Activated T-cell treated with anti-CD3 and anti-CD28 coated beads, Interleukin-2, amount 50 U/mL, for 4 hours (primary cell): ENCODE results near the gene TPRA1. TPM values are rescaled to one million over a fixed set of nuclear protein-coding genes. Genes with fewer than 3 reads are reported as not detected.

Experiments used
- ATAC-seq, 2 donors: fragments of 200-7000 bp; cut with Tn5 transposase; one replicate each; pipeline ENCODE4 v1.10.0; 2021
- DNase-seq: peaks from one replicate; pipeline ENCODE4 v3.0.0-alpha.2; 2020
- H3K27me3 Mint-ChIP-seq: one replicate; pipeline ENCODE4 v1.8.0; 2021; ENCODE audit warnings: low read depth, mixed read lengths
- H3K36me3 Mint-ChIP-seq: one replicate; pipeline ENCODE4 v1.8.0; 2022; ENCODE audit warnings: mixed read lengths; ENCODE audit not compliant: insufficient read depth
- H3K4me1 Mint-ChIP-seq: one replicate; pipeline ENCODE4 v1.8.0; 2021; ENCODE audit warnings: low read depth, mixed read lengths
- H3K4me3 Mint-ChIP-seq: one replicate; pipeline ENCODE4 v1.8.0; 2021; ENCODE audit warnings: mild to moderate bottlenecking, moderate library complexity, mixed read lengths
- H3K9me3 Mint-ChIP-seq: one replicate; pipeline ENCODE4 v1.8.0; 2021; ENCODE audit warnings: mixed read lengths
- total RNA-seq, 3 donors: library from RNA; stranded (reverse); gene quantifications; one replicate each; pipeline ENCODE4 v1.2.1, GENCODE V29; 2021

TPRA1 gene
- total RNA-seq = 10 to 100 TPM; 37.8 to 39.2 (median 38.9) TPM

DNA sequence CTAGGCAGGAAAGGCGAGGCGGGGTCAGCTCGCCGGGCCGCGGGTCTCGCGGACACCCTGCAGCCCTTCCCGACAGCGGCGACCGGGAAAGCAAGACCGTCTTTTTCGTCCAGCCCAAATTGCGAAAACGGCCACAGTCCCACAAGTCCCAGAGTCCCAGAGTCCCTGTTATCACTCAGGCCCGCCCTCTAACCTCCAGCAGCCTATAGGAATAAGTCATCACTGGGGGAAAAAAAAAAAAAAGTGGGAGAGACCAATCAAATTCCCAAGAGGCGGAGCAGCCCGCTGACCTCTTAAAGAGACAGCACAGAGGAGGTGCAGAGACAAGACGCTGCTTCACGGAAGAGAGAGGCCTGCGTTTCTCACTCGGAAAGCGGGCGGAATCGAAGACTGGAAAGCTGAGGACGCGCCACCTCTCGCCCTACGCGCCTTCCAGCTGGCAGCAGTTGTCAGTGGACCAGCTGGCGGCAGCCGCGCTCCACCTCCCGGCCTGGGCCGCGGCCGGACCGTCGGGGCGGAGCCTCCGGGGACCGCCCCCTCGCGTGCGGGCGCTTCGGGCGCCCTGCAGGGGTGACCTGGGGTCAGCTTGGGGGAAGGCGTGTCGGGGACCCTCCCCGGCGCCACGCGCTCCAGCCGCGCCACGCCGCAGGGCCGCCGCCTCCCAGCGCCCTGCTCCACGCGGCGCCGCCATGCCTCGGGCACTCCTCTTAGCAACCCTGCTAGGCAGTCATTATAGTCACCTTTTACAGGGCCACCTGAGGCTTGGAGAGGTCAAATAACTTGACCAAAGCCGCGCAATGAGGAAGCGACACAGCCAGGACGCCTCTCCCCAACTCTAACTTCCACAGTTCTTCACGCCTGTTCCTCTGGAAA lies at the start of gene TPRA1:
TSS of gene TPRA1 (minus strand) at position 141 of the 873 bp plus-strand sequence. CDS start 10,587 bp downstream, outside the sequence.
- no peaks in the 10 kb centered on the region for H3K27me3 Mint-ChIP-seq
- ATAC-seq (peak; percentile 82 to 84), DNase-seq (peak; percentile 72)
- H3K9me3 Mint-ChIP-seq = no peaks in the 10 kb centered on the region
- peaks cover 27% of the 10 kb centered on the region for H3K4me1 Mint-ChIP-seq
- peak within 1 kb of the TSS; percentile 92 for H3K4me3 Mint-ChIP-seq
- H3K36me3 Mint-ChIP-seq = no peaks in the 10 kb centered on the region

DNA sequence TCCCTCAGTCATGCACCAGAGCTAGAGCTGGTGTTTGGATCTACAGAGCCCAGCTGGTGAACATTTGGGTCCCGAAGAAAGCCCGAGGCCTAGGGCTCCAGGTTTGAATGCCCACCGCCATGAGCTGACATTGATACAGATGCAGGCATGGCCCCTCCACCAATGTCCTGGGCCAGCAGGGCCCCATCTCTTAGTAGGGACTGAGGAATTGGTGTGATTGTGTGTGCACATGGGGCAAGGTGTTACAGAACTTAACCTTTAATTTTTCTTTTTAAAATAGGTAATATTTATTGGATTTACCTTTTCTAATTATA lies 49.5 kb upstream of the TPRA1 start:
- H3K4me1 Mint-ChIP-seq = peaks cover 8% of the 10 kb centered on the region
- peaks cover 3% of the 10 kb centered on the region for H3K27me3 Mint-ChIP-seq
- no peaks in the 10 kb centered on the region for H3K9me3 Mint-ChIP-seq
- no peaks in the 10 kb centered on the region for H3K36me3 Mint-ChIP-seq
- ATAC-seq (no peak), DNase-seq (no peak)
- no peak overlapping the region for H3K4me3 Mint-ChIP-seq

DNA sequence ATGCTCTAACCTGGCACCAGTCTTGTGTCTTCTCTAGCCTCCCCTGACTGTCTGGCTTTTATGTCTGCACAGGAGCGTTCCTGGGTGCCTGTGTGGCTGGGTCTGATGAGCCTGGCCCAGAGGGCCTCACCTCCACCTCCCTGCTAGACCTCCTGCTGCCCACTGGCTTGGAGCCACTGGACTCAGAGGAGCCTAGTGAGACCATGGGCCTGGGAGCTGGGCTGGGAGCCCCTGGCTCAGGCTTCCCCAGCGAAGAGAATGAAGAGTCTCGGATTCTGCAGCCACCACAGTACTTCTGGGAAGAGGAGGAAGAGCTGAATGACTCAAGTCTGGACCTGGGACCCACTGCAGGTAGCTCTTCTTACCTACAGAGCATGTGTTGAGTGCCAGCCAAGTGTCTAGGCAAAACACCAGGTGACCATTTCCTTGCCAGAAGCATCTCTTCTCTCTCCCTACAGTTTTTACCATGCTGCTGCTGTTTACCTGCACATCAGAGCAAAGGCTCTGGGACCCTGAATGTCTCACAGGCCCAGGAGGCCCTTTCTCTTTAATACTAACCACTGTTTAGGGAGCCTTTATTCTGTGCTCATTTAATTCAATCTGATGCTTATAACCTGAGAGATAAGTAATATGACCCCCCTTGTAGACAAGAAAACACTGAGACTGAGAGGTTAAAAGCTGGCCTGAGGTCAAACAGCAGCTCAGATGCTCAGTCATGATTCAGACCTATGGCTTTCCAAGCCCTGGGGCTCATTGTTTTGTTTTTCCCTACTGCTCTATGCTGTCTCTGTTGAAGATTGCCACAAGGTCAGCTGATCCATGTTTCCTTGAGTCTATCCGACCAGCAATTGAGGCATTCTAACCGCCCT lies 48.9 kb upstream of the TPRA1 start:
- Mint-ChIP-seq H3K27me3 (peaks cover 7% of the 10 kb centered on the region), H3K9me3 (no peaks in the 10 kb centered on the region), H3K36me3 (no peaks in the 10 kb centered on the region), H3K4me1 (peaks cover 8% of the 10 kb centered on the region), H3K4me3 (no peak overlapping the region)
- DNase-seq (no peak), ATAC-seq (no peak)

DNA sequence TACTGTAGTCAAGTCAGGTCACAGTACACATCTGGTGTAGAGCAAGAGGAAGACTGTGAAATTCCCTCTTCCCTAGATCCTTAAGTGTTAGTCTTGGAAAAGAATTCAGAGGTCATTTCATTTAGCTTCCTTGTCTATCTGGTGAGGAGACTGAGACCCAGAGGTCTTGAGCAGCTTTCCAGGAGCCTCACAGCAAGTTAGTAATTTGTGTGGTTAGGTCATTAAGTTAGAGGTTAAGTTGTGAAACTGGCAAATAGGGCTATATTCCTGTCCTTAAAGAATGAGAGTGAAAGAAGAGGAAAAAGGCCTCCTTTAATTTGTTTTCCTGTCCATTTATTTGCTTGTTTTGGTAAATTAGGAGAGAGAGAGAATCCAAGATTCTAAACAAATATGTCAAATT lies 47.4 kb upstream of the TPRA1 start:
- Mint-ChIP-seq H3K27me3 (peaks cover 7% of the 10 kb centered on the region), H3K4me3 (no peak overlapping the region), H3K4me1 (peaks cover 8% of the 10 kb centered on the region), H3K36me3 (no peaks in the 10 kb centered on the region), H3K9me3 (no peaks in the 10 kb centered on the region)
- ATAC-seq (no peak), DNase-seq (no peak)

DNA sequence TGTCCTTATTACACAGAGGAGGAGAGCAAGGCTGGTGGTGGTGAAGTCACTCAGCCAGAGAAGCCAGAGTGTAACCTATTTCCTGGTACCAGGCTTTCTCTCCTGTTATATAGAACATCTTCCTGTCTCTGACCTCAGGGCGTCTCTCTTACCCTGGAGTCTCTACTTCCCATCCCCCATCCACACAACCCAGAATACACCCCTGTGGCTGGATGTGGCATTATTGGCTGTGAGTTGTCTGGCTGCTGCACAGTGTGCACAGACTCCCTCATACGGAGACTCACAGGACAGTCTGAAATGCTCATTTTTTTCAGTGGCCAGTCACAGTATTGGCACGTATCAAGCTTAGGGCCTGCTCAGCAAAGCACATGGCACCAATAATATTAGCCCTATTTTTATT lies 47.0 kb upstream of the TPRA1 start:
- Mint-ChIP-seq H3K36me3 (no peaks in the 10 kb centered on the region), H3K9me3 (no peaks in the 10 kb centered on the region), H3K4me1 (peaks cover 8% of the 10 kb centered on the region), H3K4me3 (no peak overlapping the region), H3K27me3 (peaks cover 7% of the 10 kb centered on the region)
- DNase-seq (no peak), ATAC-seq (peak; percentile 43 to 62)

DNA sequence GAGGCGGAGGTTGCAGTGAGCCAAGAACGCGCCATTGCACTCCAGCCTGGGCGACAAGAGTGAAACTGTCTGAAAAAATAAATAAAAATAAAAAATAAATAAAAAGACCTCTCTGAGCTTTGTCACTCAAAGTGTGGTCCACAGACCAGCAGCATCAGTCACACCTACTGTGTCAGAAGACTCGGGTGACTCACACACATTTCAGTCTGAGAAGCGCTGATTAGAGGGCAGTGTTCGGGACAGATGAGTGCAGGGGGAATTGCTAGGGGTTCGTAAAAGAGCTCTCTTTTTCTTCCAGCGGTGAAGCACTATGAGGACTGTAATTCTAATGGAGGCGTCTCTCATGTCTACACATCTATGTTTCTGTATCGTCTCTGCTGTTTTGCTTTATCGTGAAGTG lies 44.1 kb upstream of the TPRA1 start:
- no peaks in the 10 kb centered on the region for H3K36me3 Mint-ChIP-seq
- H3K27me3 Mint-ChIP-seq = peaks cover 27% of the 10 kb centered on the region
- no peak overlapping the region for H3K4me3 Mint-ChIP-seq
- ATAC-seq = no peak
- peaks cover 22% of the 10 kb centered on the region for H3K4me1 Mint-ChIP-seq
- no peaks in the 10 kb centered on the region for H3K9me3 Mint-ChIP-seq
- no peak for DNase-seq

DNA sequence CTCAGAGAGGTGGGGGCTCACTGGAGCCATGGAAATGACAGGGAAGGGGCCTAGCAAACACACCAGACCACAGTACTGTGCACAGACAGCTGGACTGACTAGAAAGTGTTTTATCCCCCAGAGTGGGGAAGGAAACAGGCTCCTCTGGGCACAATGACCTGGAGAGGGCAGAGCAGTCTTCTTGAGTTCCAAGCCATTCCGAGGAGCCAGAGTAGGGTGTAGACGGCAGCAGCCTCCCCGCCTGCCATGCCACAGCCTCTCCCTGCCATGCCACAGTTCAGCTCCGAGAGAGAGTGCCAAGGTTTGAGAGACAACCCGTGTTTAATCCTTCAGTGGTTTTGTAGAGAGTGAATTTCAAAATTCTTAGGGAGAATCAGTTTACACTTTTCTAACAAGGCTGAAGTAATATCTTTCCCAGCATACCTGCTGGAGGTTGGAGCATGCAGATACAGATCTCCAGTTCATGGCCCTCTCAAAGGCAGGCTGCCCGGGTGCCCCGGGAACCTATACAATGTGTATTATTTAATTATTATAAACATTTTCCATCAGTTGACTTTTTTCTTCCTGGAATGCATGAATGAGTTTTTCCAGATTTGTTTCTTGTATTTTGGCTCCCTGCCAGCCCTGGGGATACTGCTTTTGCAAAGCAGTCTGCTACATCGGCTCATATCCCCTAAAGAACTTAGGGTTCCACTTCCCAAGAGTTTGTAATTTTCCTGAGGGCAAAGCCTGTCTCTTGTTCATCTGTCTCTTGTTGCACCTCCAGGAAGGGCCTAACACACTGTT lies 41.7 kb upstream of the TPRA1 start:
- peaks cover 25% of the 10 kb centered on the region for H3K4me1 Mint-ChIP-seq
- ATAC-seq = no peak
- H3K9me3 Mint-ChIP-seq = no peaks in the 10 kb centered on the region
- H3K27me3 Mint-ChIP-seq = peaks cover 35% of the 10 kb centered on the region
- no peaks in the 10 kb centered on the region for H3K36me3 Mint-ChIP-seq
- no peak for DNase-seq
- no peak overlapping the region for H3K4me3 Mint-ChIP-seq

DNA sequence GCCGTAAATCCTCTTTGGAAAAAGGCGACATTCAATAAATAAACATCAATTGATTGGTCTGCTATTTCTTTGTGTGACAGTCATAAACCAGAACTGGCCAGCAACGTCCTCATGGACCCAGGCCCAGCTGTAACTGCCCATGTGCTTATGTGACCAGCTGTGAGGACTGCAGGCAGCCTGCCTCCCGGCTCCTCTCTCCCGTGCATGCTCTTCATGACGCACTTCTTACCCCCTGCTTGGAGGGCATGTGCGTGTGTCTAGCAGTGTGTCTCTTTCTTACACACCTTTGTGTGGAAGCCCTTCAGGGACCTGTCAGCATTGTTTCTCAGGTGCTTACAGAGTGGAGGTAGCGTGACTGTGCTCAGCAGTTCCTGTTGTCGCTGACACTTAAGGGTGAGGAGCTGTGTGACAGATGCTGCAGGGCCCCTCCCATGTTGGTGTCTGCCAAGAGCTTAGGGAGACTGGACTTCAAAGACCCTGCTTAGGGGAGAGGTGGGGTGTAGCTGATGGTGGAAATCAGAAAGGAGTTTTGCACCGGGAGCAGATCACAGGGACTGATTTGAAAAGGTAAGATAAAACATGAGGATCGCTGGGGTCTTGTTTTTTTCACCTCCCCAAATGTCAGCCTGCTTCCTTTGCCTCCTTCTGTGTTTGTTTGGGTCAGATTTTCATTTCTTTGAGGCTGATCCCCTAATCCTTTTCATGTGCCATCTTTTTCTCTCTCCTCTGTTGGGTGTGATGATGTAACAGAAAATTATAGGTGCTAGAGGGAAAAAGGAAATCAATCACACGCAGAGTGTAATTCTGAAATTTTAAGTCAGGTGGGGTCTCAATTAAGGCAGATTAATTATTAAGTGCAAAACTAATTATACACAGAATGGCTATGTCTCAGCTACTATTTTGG lies 40.5 kb upstream of the TPRA1 start:
- no peaks in the 10 kb centered on the region for H3K36me3 Mint-ChIP-seq
- no peak for ATAC-seq
- H3K4me1 Mint-ChIP-seq = peaks cover 33% of the 10 kb centered on the region
- H3K27me3 Mint-ChIP-seq = peaks cover 35% of the 10 kb centered on the region
- H3K9me3 Mint-ChIP-seq = no peaks in the 10 kb centered on the region
- H3K4me3 Mint-ChIP-seq = peak overlapping the region; percentile 28
- no peak for DNase-seq

DNA sequence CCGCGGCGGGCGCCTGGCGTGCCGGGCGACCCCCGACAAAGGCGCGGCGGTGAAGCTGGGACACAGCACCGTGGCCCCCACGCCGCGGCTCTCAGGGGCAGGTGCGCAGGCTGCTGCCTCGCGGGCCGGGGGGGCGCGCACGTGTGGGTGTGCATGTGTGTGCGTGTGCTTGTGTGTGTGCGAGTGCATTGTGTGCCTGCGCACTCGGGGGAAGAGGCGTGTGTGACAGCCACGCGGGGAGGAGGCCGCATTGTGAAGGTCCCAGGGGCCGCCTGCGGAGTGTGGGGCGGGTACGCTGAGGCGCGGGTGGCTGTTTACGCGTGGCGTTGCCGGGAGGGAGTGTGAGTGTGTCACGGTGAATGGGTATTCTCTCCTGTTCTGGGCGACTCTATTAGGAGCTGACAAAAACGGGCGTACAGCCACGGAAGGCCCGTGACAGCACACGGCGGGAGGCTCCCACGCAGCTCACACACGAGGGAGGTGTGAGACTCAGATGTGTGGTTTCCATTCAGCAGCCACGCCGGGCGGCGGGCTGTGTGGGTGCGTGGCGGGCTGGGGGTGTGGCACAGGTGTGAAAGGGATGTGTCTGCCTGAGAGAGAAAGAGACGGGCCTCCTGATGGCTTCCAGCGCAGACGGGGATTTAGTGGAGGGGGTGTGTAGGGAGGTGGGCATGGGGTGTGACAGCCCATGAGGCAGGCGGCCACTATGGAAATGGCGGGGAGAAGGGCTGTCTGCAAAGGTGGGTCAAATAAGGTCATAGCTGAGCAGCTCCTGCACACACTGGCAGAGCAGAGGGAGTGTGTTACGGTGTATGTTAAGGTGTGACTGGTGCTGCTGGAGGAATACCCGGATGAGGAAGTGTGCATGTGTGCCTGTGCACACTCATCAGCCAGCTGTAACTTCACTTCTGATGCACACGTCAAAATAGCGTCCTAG lies 39.2 kb upstream of the TPRA1 start:
- no peaks in the 10 kb centered on the region for H3K36me3 Mint-ChIP-seq
- H3K4me1 Mint-ChIP-seq = peaks cover 37% of the 10 kb centered on the region
- peaks cover 30% of the 10 kb centered on the region for H3K27me3 Mint-ChIP-seq

DNA sequence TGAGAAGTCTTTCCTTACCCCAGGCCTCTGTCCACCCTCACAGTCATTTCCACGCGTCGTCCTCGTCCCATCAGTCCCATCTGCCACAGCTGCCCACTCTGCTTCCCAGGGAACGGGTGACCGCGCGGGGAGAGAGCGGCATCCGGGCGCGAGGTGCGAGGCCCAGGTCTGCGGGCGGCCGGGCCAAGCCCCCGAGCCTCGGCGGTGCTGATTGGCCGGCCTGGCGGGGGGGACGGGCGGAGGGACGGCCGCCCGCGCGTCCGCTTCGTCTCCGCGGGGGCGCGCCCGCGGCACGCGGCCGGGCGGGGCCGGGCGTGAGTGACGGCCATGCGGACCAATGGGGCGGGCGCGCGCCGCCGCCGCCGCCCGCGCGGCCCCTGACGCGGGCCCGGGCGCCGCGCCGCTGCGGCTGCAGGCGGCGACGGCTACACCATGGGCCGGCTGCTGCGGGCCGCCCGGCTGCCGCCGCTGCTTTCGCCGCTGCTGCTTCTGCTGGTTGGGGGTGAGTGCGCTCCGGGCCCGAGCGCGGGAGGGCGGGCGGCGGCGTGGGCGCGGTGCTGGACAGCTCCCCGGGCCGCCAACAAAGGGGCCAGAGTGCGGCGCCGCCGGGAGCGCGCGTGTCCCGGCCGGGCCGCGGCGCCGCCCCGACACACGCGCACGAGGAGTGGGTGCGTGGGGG lies 38.4 kb upstream of the TPRA1 start, which contains the start of gene PODXL2:
TSS of gene PODXL2 (plus strand) at position 398 of the 679 bp plus-strand sequence. CDS start at position 433, 35 bp downstream.
- Mint-ChIP-seq H3K27me3 (peaks cover 28% of the 10 kb centered on the region), H3K4me3 (peak within 1 kb of the TSS; percentile 79), H3K4me1 (peaks cover 37% of the 10 kb centered on the region), H3K36me3 (no peaks in the 10 kb centered on the region), H3K9me3 (no peaks in the 10 kb centered on the region)
- ATAC-seq = peak; percentile 57 to 70
- peak; percentile 30 for DNase-seq

More for the DNA sequence above, 39.2 kb upstream of the TPRA1 start:
- H3K4me3 Mint-ChIP-seq = peak overlapping the region; percentile 79
- no peaks in the 10 kb centered on the region for H3K9me3 Mint-ChIP-seq
- DNase-seq (peak; percentile 57), ATAC-seq (peak; percentile 49 to 58)

DNA sequence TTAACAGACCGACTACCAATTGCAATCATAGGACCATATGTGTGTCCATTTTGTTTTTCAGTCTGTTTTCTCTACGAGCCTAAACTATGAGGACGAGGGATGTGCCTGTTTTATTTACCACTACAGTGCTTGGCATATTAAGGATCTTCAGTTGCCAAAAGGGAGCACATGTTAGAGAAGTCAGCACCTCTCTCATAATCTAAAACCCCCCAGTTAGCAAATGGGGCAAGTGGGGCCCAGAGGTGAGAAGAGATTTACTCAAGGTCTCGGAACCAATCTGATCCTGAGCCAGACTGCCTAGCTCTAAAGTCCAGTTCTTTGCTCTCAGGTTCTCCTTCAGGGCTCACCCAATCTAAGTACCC lies 37.9 kb upstream of the TPRA1 start:
- DNase-seq (no peak), ATAC-seq (no peak)
- no peaks in the 10 kb centered on the region for H3K9me3 Mint-ChIP-seq
- H3K27me3 Mint-ChIP-seq = peaks cover 28% of the 10 kb centered on the region
- no peaks in the 10 kb centered on the region for H3K36me3 Mint-ChIP-seq
- peaks cover 37% of the 10 kb centered on the region for H3K4me1 Mint-ChIP-seq
- H3K4me3 Mint-ChIP-seq = peak overlapping the region; percentile 74

DNA sequence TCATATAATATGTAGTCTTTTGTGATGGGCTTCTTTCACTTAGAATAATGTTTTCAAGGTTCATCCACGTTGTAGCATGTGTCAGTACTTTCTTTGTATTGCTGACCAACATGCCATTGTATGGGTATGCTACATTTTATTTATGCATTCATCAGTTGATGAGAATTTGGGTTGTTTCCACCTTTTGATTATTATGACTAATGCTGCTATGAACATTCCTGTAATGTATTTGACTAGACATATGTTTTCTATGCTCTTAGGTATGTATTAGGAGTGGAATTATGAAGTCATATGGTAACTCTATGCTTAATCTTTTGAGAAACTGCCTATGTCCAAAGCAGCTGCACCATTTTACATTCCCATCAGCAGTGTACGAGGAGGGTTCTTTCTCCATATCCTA lies 35.3 kb upstream of the TPRA1 start:
- H3K9me3 Mint-ChIP-seq = no peaks in the 10 kb centered on the region
- H3K27me3 Mint-ChIP-seq = peaks cover 19% of the 10 kb centered on the region
- no peak overlapping the region for H3K4me3 Mint-ChIP-seq
- H3K36me3 Mint-ChIP-seq = peaks cover 13% of the 10 kb centered on the region
- no peak for ATAC-seq
- H3K4me1 Mint-ChIP-seq = peaks cover 33% of the 10 kb centered on the region
- no peak for DNase-seq
